ENCODE data around the gene COL27A1.

Gene COL27A1

GRCh38 chr9:114155263-114155994 lies at the start of gene COL27A1:
TSS of gene COL27A1 (plus strand) at chr9:114155537. CDS start at chr9:114155951, 414 bp downstream.
- peak; percentile 32 to 62 for DNase-seq (ENCODE audit: low read depth in 2 of 2, low spot score in 1 of 2)

DNA sequence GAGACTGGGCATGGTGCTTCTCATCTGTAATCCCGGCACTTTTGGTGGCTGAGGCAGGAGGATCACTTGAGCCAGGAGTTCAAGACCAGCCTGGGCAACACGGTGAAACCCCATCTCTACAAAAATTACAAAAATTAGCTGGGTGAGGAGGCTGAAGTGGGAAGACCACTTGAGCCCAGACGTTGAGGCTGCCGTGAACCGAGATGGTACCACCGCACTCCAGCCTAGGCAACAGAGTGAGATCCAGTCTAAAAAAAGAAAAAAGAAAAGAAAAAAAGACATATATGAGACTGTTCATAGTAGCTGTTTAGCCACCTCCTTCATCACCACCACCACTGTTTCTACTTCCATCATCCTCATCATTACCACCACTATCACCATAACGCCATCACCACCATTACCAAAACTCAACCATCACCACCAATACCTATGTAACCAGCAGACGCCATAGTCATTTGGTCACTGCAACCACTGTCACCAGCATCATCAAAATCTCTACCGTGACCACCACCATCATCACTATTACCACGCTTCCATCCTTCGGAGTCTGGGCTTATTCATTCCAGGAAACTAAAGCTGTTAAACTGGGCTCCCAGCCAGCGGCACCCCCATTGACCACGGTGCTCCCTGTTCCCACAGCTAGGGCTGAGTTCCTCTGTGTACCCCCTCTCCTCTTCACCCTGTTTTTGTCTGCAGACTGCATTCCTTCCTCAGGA lies 47.9 kb upstream of the COL27A1 start:
- DNase-seq (ENCODE audit: low read depth in 2 of 2, low spot score in 1 of 2), result no peak

DNA sequence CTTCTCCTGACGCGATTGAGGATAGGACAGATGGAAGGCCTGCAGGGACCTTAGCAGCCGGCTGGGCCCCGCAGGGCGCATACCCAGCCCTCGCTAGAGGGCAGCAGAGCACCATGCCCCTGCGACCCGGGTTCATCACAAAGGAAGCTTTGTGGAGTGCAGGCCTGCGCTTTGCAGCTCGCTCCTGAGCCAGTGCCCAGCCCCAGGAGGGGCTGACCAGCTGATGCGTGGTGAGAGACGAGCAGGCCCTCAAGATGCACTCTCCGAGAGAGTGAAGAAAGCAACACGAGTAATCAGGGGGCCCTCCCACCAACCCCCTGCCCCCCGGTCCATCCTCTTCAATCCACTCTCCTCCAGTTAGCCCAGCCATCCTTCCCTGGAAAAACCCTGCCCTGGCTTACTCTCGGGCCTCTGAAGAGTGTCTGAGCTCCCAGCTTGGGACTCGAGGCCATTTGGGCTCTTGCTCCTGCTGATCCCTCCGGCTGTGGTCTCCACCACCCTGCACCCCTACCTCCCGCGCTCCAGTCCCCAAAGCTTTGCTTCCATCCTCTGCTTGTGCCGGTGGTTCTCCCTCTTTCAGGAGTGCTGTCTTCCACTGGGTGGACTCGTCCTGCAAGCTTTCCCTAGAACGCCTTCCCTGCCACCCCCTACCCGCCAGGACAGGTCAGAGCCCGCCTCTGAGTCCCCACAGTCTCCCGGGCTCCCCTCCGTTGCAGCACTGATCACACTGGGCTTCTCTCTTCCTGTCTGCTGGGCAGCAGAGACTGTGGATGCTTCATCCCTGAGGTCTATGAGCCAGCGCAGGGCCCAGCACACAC lies 47.1 kb upstream of the COL27A1 start:
- peak in 1 of 2 donors; percentile 18 for DNase-seq (ENCODE audit: low read depth in 2 of 2, low spot score in 1 of 2)

DNA sequence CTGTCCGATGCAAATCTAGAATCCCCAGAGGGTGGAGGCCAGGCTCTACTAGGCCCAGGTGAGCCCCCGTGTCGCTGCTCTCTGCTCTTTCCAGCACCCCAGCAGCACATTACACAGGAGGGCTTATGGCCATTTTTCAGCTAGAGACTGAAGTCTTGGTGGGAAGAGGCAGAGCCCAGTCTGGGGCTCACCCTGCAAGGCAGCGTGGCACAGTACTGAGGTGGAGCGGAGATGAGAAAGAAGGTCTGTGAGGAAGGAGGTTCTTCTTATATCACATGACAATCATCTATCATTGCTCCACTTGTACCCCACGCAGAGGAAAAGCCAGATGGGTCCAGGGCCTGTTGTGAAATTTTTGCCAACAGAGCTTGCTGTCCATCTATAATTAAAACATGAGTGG lies 46.2 kb upstream of the COL27A1 start:
- DNase-seq (ENCODE audit: low read depth in 2 of 2, low spot score in 1 of 2), result no peak

GRCh38 chr9:114110180-114110579 lies 45.2 kb upstream of the COL27A1 start:
- no peak for DNase-seq (ENCODE audit: low read depth in 2 of 2, low spot score in 1 of 2)

DNA sequence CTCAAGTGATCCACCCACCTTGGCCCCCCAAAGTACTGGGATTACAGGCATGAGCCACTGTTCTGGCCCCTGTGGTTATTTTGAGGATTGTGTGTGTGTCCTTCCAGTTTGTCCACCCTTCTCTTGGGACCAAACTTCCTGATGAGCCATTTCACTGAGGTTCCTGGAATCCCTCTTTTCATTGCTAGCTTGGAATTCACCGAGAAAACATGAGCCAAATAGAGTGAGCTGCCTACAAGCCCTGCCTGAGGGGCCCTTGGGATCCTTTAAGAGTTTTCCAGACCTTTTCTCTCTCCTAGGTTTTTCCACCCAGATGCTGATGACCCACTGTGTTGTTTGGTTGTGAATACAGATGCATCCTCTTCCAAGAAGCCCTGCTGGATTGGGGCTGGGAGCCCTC lies 43.0 kb upstream of the COL27A1 start:
- no peak for DNase-seq (ENCODE audit: low read depth in 2 of 2, low spot score in 1 of 2)

GRCh38 chr9:114112778-114113584 lies 42.4 kb upstream of the COL27A1 start:
- DNase-seq (ENCODE audit: low read depth in 2 of 2, low spot score in 1 of 2), result no peak

- DNase-seq (ENCODE audit: low read depth in 2 of 2, low spot score in 1 of 2), result no peak
These were observed 41.0 kb upstream of the COL27A1 start for GRCh38 chr9:114114364-114114763.

GRCh38 chr9:114115654-114116125 lies 39.6 kb upstream of the COL27A1 start:
- no peak for DNase-seq (ENCODE audit: low read depth in 2 of 2, low spot score in 1 of 2)

- DNase-seq (ENCODE audit: low read depth in 2 of 2, low spot score in 1 of 2), result no peak
These were observed 39.1 kb upstream of the COL27A1 start for GRCh38 chr9:114116126-114116747.

- DNase-seq (ENCODE audit: low read depth in 2 of 2, low spot score in 1 of 2), result no peak
These were observed 37.7 kb upstream of the COL27A1 start for GRCh38 chr9:114117614-114117995.

DNA sequence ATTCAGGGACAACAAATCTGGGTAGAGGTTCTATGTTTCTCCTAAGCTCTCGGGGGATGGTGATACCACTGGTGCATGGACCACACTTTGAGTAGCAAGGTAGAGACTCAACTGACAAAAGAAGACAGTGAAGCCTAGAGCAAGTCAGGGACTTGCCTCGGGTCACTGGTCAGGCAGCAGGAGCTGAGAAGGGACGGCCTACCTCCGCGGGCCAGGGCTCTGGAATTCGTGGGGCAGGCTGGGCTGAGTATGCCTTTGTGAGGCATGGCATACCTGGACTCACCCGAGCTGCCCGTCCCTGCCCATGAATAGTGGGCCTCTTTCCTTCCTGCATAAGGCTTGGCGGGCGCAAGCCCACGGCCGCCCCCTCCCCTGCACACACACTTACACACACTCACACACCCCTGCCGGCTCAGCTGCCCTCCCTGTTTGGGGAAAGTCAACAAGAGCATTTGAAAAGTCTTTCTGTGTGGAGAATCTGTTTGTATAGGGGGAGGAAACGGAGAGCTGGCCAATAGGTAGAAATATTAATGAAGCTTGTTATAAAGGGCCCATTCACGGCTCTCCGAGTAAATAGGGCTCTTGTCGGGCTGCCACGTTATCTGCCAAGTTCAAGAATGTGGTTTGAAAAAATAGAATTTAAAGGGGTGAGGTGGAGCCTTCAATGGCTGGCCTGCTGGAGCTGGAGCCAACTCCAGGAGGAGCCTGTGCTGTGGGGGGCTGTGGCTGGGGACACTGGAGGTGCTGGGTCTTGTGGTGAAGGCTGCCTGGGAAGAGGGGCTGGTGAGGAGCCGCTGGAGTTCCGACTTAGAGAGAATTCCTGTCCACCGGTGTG lies 37.1 kb upstream of the COL27A1 start:
- no peak for DNase-seq (ENCODE audit: low read depth in 2 of 2, low spot score in 1 of 2)

- DNase-seq (ENCODE audit: low read depth in 2 of 2, low spot score in 1 of 2), result no peak
These were observed 35.8 kb upstream of the COL27A1 start for GRCh38 chr9:114119242-114120191.

- DNase-seq (ENCODE audit: low read depth in 2 of 2, low spot score in 1 of 2), result no peak
These were observed 34.9 kb upstream of the COL27A1 start for GRCh38 chr9:114120192-114121014.

DNA sequence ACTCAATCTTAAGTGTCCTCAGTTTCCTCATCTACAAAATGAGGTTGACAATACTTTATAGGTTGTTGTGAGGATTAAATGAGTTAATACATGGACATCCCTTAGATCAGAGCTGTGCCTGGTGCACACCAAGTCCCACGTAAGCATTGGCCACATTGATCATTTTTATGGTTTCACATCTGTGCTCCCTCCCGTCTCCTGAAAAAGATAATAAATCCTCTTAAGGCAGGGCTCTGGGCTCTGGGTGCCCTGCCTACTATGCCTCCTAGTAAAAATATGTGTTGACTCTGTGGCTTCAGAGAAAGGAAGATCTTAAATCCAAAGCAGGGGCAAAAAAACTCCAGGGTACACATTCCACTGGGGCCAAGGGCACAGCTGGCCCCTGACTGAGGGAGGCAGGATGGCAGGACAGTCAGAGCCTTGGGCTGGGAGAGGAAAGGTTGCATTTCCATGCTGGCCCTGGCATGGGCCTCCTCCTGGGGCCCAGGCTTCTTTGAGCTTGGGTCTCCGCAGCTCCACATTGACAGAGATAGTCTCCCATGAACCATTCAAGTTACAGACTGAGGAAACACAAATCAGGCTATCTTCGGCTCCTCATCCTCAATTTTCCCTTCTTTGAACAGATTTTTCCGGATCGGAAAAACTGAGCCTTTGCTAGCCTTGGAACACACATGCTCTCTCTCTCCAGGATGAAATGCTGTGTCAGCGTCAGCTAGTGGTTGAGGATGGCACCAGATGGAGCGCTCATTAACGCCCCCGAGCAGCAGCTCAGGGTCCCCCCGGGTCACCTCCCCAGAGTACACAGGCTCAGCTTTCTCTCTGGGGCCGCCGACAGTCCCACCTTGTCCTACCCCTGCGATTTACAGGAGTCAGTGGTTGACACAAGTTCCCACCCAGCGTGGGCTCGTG lies 33.9 kb upstream of the COL27A1 start:
- DNase-seq (ENCODE audit: low read depth in 2 of 2, low spot score in 1 of 2), result no peak
